LNCaP clone FGC (cell line): Measurements from ENCODE around the gene LDB3.

Experiments used
- DNase-seq: peaks from one replicate; pipeline ENCODE4 v3.0.0-alpha.2; 2011; ENCODE audit warnings: low read depth
- H3K4me3 ChIP-seq: 2 replicates; pipeline ENCODE4 v1.5.1; 2011; ENCODE audit warnings: mild to moderate bottlenecking, low read depth, low read length, control low read depth
- CTCF ChIP-seq: IDR thresholded peaks from 2 replicates; pipeline ENCODE4 v1.5.1; 2012; ENCODE audit warnings: mild to moderate bottlenecking; ENCODE audit not compliant: control insufficient read depth, insufficient read depth; ENCODE audit errors: extremely low read depth

The LDB3 gene

GRCh38 chr10:86768412-86769062, 100.2 kb downstream of the LDB3 start:
- no peak for DNase-seq
- no peak overlapping the region for H3K4me3 ChIP-seq
- no peak for TF ChIP-seq CTCF

- TF ChIP-seq CTCF, result no peak
- no peak overlapping the region for H3K4me3 ChIP-seq
- DNase-seq, result no peak
These were observed 101.7 kb downstream of the LDB3 start for GRCh38 chr10:86769991-86770390.

GRCh38 chr10:86770412-86770960, 102.2 kb downstream of the LDB3 start:
- no peak for TF ChIP-seq CTCF
- DNase-seq, result no peak
- no peak overlapping the region for H3K4me3 ChIP-seq

GRCh38 chr10:86773498-86773897, 105.2 kb downstream of the LDB3 start:
- no peak overlapping the region for H3K4me3 ChIP-seq
- DNase-seq, result no peak
- no peak for TF ChIP-seq CTCF

- no peak overlapping the region for H3K4me3 ChIP-seq
- DNase-seq, result no peak
- no peak for TF ChIP-seq CTCF
These were observed 107.0 kb downstream of the LDB3 start for GRCh38 chr10:86775056-86775869.

- no peak for DNase-seq
- no peak for TF ChIP-seq CTCF
- H3K4me3 ChIP-seq, result no peak overlapping the region
These were observed 107.5 kb downstream of the LDB3 start for GRCh38 chr10:86775870-86776180.
